Endodermal cell (in vitro differentiated cells): ENCODE data around the gene SHISA9. TPM values are rescaled to one million over a fixed set of nuclear protein-coding genes. Genes with fewer than 3 reads are reported as not detected.
A peak's percentile ranks its signal among the peaks of the same experiment; 100 is the strongest.

ENCODE experiments used
- DNase-seq: peaks from one replicate; pipeline ENCODE4 v3.0.0-alpha.2; 2017
- H3K27ac ChIP-seq: 2 replicates; pipeline ENCODE4 v1.5.1; 2013; ENCODE audit warnings: mild to moderate bottlenecking, low read depth, low read length, moderate library complexity
- H3K27me3 ChIP-seq: 2 replicates; pipeline ENCODE4 v1.6.1; 2013; ENCODE audit warnings: mild to moderate bottlenecking, low read length, moderate library complexity; ENCODE audit not compliant: insufficient read depth, control insufficient read depth, poor library complexity, severe bottlenecking
- H3K36me3 ChIP-seq: 2 replicates; pipeline ENCODE4 v1.7.0; 2013; ENCODE audit warnings: mild to moderate bottlenecking, low read length, moderate library complexity; ENCODE audit not compliant: control insufficient read depth, insufficient read depth
- H3K4me1 ChIP-seq: one replicate; pipeline ENCODE4 v1.7.0; 2013; ENCODE audit warnings: low read length; ENCODE audit not compliant: control insufficient read depth, insufficient read depth
- H3K4me3 ChIP-seq: 2 replicates; pipeline ENCODE4 v1.5.1; 2013; ENCODE audit warnings: mild to moderate bottlenecking, low read length, moderate library complexity
- H3K9ac ChIP-seq: 2 replicates; pipeline ENCODE4 v1.6.1; 2013; ENCODE audit warnings: mild to moderate bottlenecking, low read length, moderate library complexity; ENCODE audit not compliant: poor library complexity, severe bottlenecking; ENCODE audit errors: extremely low read depth
- H3K9me3 ChIP-seq: 2 replicates; pipeline ENCODE4 v1.6.1; 2013; ENCODE audit warnings: mild to moderate bottlenecking, low read length, moderate library complexity; ENCODE audit not compliant: control insufficient read depth
- H3K27ac Mint-ChIP-seq: 2 replicates; pipeline ENCODE4 v1.8.0; 2020; ENCODE audit warnings: mixed read lengths
- H3K27me3 Mint-ChIP-seq: 2 replicates; pipeline ENCODE4 v1.8.0; 2021; ENCODE audit warnings: mild to moderate bottlenecking, mixed read lengths; ENCODE audit not compliant: insufficient read depth
- H3K36me3 Mint-ChIP-seq: 2 replicates; pipeline ENCODE4 v1.8.0; 2020; ENCODE audit warnings: low read depth, mixed read lengths
- H3K4me1 Mint-ChIP-seq: 2 replicates; pipeline ENCODE4 v1.8.0; 2020; ENCODE audit warnings: mixed read lengths
- H3K4me3 Mint-ChIP-seq: 2 replicates; pipeline ENCODE4 v1.8.0; 2020; ENCODE audit warnings: mild to moderate bottlenecking, moderate library complexity, mixed read lengths
- H3K9me3 Mint-ChIP-seq: 2 replicates; pipeline ENCODE4 v1.8.0; 2020; ENCODE audit warnings: mild to moderate bottlenecking, mixed read lengths
- WGBS, 2 experiments: methylation state at CpG; one replicate each; pipeline versions ENCODE4 v1.1.5 to v1.1.7; 2013; ENCODE audit warnings: missing lambda C conversion rate in 2 of 2, mixed read lengths in 1 of 2; ENCODE audit not compliant: insufficient coverage in 1 of 2, insufficient read length in 1 of 2; 5-methylcytosine and 5-hydroxymethylcytosine counted together
- total RNA-seq, 2 donors: library from RNA; stranded (reverse); fragmentation: NEBNext Ultra II Directional in 1 of 2; extraction: Animal tissue kit (Norgen Biotek cat#: 25700) in 1 of 2; gene quantifications; 2 replicates in 1 of 2; 3 replicates in 1 of 2; pipeline ENCODE4 v1.2.1, GENCODE V29; 2021
- TF ChIP-seq, protein P1 (sequence below): fragments of 200-600 bp; sonication (generic); conservative IDR thresholded peaks from 2 replicates; pipeline ENCODE4 v1.5.0; 2021; ENCODE audit warnings: antibody characterized with exemption, mild to moderate bottlenecking

Gene SHISA9
- total RNA-seq, 2 donors from 2014 or later: 5.2 to 27.8 TPM

DNA sequence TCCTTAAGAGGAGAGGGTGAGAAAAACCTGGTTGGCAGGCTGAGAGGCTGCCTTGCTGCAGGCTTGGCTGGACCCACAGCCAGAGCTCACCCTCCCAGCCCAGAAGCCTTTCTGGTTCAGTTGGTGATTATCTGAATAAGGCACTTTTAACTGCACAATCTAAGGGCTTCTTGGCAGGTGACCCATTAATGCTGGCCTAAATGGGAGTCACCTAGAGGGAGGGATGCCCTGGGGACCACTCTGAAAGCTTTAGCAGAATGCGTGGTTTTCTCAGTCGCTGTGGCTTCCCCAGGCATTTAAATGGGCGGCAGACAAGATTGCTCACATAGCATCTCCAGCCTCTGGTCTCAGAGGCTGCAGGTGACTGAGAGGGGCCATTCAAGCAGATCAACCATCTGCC lies 33.2 kb upstream of the SHISA9 start:
- Histone ChIP-seq H3K27ac (no peak overlapping the region), H3K9ac (no peak overlapping the region), H3K4me1 (no peaks in the 10 kb centered on the region), H3K36me3 (no peaks in the 10 kb centered on the region), H3K27me3 (peaks cover 7% of the 10 kb centered on the region), H3K4me3 (no peak overlapping the region), H3K9me3 (no peaks in the 10 kb centered on the region)
- H3K4me3 Mint-ChIP-seq: no peak overlapping the region
- peaks cover 3% of the 10 kb centered on the region for H3K9me3 Mint-ChIP-seq
- TF ChIP-seq, protein P1, sequence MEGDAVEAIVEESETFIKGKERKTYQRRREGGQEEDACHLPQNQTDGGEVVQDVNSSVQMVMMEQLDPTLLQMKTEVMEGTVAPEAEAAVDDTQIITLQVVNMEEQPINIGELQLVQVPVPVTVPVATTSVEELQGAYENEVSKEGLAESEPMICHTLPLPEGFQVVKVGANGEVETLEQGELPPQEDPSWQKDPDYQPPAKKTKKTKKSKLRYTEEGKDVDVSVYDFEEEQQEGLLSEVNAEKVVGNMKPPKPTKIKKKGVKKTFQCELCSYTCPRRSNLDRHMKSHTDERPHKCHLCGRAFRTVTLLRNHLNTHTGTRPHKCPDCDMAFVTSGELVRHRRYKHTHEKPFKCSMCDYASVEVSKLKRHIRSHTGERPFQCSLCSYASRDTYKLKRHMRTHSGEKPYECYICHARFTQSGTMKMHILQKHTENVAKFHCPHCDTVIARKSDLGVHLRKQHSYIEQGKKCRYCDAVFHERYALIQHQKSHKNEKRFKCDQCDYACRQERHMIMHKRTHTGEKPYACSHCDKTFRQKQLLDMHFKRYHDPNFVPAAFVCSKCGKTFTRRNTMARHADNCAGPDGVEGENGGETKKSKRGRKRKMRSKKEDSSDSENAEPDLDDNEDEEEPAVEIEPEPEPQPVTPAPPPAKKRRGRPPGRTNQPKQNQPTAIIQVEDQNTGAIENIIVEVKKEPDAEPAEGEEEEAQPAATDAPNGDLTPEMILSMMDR: no peak
- DNase-seq: no peak
- peaks cover 2% of the 10 kb centered on the region for H3K4me1 Mint-ChIP-seq
- H3K36me3 Mint-ChIP-seq: no peaks in the 10 kb centered on the region
- WGBS, 2 experiments: 82 to 96% methylated on average over 3 of the region's 3 CpGs
- no peak overlapping the region for H3K27ac Mint-ChIP-seq
- no peaks in the 10 kb centered on the region for H3K27me3 Mint-ChIP-seq

DNA sequence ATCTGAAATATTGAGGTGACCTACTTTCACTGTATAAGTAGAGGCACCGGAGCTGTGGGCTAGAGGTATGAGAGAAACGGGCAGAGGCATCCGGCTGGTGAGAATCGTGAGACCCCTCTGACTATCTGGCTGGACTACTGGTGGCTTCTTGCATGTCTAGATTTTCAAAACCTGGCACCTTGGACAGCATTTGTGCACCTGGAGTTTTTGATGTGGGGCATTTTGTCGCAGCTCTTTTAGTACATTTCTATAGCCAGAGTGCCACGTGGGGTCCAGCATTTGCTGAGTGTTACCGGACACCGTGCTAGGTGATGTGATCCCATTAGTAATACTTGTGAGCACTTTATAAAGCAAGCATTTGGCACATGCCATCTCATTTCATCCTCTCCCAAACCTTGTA lies 32.6 kb upstream of the SHISA9 start:
- H3K9me3 ChIP-seq: no peaks in the 10 kb centered on the region
- H3K4me1 ChIP-seq: no peaks in the 10 kb centered on the region
- H3K9ac ChIP-seq: no peak overlapping the region
- H3K4me3 Mint-ChIP-seq: no peak overlapping the region
- DNase-seq: no peak
- H3K4me1 Mint-ChIP-seq: peaks cover 2% of the 10 kb centered on the region
- no peak overlapping the region for H3K4me3 ChIP-seq
- H3K36me3 Mint-ChIP-seq: no peaks in the 10 kb centered on the region
- no peak overlapping the region for H3K27ac Mint-ChIP-seq
- no peaks in the 10 kb centered on the region for H3K27me3 Mint-ChIP-seq
- WGBS, 2 experiments: 90 to 92% methylated on average over 7 to 8 of the region's 8 CpGs
- H3K36me3 ChIP-seq: no peaks in the 10 kb centered on the region
- H3K9me3 Mint-ChIP-seq: peaks cover 3% of the 10 kb centered on the region
- H3K27ac ChIP-seq: no peak overlapping the region
- TF ChIP-seq, protein P1: no peak
- peaks cover 7% of the 10 kb centered on the region for H3K27me3 ChIP-seq

DNA sequence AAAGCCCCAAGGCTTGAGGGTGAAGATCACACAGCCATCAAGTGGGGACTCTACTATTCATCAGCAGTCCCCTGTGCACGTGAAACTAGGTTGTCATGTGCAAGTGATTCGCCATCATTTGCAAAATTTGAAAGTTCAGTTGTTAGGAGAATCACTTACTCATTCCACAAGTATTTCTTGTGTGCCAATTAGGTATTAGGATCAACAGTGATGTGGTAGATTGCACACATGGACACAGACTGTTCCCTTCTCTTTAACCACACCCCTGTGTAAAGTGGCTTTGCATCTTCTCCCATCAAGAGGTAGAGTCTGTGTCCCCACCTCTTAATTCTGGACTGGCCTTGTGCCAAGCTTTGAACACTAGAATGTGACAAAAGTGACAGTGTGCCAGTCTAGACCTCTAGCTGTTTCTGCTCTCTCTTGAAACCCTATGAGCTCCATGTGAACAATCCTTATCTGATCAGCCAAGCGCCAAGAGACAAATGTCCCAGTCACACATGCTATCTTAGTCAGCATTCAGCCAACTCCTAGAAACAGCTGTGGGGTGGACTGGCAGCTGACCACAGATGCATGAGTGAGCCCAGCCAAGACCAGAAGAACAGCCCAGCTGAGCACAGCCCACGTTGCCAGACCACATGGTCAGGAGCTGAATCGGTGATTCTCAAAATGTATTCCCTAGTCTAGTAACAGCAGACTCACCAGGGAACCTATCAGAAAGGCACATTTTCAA lies 31.5 kb upstream of the SHISA9 start:
- H3K4me3 ChIP-seq: no peak overlapping the region
- no peaks in the 10 kb centered on the region for H3K9me3 ChIP-seq
- TF ChIP-seq, protein P1: no peak
- 81 to 85% methylated on average over 2 to 5 of the region's 5 CpGs for WGBS, 2 experiments
- Mint-ChIP-seq H3K4me3 (no peak overlapping the region), H3K27ac (no peak overlapping the region), H3K27me3 (no peaks in the 10 kb centered on the region), H3K9me3 (peaks cover 3% of the 10 kb centered on the region), H3K4me1 (peaks cover 2% of the 10 kb centered on the region), H3K36me3 (no peaks in the 10 kb centered on the region)
- no peaks in the 10 kb centered on the region for H3K4me1 ChIP-seq
- no peak overlapping the region for H3K27ac ChIP-seq
- peak; percentile 16 for DNase-seq
- no peaks in the 10 kb centered on the region for H3K36me3 ChIP-seq
- no peak overlapping the region for H3K9ac ChIP-seq
- peaks cover 7% of the 10 kb centered on the region for H3K27me3 ChIP-seq
